Occipital lobe (tissue), 2 donors: ENCODE results near the gene POFUT2. TPM values are rescaled to one million over a fixed set of nuclear protein-coding genes. Genes with fewer than 3 reads are reported as not detected.

Experiments used
- DNase-seq: peaks from one replicate; lab custom pipeline; 2025; lab: John Stamatoyannopoulos, UW
- total RNA-seq: library from RNA; depleted of rRNA; stranded (reverse); fragments of >200 nt; gene quantifications from one replicate; pipeline ENCODE4 v1.2.3, GENCODE V29; 2014

POFUT2 gene, protein sequence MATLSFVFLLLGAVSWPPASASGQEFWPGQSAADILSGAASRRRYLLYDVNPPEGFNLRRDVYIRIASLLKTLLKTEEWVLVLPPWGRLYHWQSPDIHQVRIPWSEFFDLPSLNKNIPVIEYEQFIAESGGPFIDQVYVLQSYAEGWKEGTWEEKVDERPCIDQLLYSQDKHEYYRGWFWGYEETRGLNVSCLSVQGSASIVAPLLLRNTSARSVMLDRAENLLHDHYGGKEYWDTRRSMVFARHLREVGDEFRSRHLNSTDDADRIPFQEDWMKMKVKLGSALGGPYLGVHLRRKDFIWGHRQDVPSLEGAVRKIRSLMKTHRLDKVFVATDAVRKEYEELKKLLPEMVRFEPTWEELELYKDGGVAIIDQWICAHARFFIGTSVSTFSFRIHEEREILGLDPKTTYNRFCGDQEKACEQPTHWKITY
- total RNA-seq: 9.8 TPM

DNA sequence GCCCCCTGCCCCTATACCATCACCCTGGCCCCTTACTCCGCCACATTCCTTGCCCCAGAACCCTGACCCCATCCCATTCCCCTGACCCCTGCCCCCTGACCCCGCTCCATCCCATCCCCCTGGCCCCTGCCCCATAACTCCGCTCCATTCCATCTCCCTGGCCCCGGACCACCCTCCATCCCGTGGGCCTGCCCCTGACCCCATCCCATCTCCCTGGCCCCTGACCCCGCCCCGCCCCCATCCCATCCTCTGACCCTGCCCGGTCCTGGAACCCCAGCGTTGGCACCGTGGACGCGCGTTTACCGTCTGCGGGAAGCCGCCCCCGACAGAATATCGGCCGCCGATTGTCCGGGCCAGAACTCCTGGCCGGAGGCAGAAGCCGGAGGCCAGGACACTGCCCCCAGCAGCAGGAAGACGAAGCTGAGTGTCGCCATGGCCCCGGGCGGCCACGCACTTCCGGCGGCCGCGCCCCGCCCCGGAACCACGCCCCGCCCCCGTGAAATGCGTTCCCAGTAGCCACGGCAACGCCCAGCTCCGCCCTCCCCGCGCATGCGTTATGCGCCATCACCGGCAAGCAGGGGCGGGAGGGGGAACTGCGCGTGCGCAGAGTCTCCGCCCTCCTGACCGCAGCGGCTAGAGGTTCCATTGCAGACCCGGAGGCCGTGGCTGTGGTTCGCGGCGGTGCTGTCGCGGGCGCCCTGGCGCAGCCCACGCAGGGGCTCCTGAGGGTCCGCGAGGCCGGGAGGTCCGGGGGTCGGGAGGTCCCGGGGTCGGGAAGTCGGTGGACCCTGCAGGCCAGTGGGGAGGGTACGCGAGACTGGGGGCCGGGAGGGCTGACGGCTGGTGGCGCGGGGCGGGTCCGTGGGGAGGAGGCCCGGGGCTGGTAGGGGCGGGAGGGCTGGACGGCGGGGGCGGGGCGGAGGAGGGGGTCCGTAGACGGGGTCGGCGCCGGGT is at the start of gene POFUT2:
Gene POFUT2 (minus strand): TSS at position 458 of the 954 bp plus-strand sequence. CDS start 24 bp downstream, at position 434.
- DNase-seq: peak; percentile 95

DNA sequence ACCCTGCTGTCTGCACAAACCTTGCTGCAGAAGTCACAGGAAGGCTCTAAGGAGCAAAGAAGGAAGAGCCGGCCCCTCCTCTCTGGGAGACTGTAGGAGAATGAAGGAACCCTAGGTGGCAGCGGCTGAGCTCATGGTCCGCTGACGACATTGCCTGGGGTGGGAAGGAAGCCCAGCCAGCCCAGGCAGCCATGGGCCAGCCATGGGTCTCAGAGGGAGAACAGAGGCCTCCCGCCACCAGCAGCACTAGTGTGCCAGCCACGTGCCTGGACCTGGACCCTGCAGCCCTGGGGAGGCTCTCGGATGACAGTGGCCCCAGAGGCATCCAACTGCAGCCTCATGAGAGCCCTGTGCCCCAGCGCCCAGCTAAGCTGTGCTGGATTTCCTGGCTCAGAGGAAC is 49.2 kb upstream of the POFUT2 start:
- DNase-seq: no peak

DNA sequence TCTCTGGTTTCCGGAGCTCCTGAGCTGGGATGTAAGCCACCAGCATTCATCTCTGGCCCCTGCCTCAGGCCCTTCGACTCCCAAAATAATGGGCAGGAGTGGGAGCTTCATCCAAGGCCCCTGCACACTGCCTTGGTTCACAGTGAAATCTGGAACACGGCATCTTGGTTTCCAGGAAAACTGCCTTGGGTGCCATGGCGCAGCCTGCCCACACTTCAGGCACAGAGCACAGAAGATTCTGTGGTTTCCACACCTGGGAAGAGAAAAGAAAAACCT is 48.8 kb upstream of the POFUT2 start:
- DNase-seq: no peak

DNA sequence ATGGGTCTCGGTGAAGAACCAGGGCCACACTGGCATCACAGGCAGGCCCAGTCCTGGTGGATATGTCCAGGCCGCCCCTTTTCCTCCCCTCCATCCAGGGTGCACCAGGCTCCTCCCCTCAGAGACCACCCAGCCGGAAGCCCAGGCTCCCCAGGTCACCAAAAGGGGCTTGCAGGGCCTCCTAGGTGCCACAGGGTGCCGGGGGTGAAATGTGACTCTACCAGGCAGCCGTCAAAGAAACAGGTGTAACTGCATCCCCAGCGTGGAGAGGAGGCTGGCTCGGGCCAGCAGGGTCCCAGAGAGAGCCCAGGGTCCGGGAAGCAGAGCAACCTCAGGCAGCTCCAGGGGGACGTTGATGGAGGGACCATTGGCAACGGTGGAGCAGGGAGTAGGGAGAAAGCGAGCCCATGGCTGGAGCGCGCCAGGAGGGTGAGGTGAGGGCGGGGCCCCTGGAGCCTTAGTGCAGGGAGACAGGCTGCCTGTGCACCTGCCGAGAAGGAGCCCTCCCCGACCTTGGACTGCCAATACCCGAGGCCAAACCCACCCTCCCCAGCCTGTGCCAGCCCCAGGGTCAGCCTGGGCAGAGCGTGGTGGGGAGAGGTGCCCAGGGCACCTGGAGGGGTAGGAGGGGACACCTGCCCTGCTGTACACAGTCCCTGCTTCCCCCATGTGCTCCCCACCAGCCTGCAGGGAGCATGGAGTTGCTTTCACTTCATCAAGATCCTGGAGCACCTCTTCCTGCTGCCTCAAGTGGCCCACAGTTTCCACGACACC is 48.3 kb upstream of the POFUT2 start:
- DNase-seq: no peak

DNA sequence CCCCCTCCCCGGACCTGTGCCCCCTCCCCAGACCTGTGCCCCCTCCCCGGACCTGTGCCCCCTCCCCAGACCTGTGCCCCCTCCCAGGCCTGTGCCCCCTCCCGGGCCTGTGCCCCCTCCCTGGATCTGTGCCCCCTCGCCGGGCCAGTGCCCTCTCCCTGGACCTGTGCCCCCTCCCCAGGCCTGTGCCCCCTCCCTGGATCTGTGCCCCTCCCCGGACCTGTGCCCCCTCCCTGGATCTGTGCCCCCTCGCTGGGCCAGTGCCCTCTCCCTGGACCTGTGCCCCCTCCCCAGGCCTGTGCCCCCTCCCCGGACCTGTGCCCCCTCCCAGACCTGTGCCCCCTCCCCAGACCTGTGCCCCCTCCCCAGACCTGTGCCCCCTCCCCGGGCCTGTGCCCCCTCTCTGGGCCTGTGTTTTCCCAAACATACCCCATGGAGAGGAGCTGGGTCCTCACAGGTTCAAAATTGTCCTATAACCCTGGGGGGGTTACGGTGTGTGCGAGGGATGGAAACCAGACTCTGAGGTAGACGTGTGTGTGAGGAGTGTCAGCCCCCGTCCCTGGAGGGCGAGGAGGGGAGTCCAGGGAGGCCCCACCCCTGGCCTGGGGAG is 47.6 kb upstream of the POFUT2 start:
- no peak for DNase-seq

DNA sequence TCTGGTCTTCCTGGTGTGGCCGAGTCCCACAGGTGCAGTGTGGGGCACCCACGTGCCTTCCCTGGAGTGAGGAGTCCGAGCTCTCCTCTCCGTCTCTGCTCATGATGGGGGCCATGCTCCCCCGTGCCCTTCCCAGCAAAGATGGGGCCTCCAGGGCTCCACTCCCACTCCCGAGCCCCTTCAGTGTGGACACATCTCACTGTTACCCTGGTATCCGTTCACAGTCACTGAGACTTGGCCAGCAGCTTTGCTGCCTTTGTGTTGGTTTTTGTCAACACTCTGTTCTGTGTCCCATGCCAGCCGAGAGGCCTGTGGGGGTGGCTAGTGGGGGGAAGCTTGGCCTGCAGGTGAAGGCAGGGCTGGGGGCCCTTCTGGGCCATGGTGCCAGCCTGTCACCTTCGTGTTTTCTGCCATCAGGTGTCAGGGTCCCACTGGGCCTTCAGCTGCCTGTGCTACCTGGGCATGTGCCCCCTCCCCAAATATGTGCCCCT is 46.9 kb upstream of the POFUT2 start:
- DNase-seq: no peak

DNA sequence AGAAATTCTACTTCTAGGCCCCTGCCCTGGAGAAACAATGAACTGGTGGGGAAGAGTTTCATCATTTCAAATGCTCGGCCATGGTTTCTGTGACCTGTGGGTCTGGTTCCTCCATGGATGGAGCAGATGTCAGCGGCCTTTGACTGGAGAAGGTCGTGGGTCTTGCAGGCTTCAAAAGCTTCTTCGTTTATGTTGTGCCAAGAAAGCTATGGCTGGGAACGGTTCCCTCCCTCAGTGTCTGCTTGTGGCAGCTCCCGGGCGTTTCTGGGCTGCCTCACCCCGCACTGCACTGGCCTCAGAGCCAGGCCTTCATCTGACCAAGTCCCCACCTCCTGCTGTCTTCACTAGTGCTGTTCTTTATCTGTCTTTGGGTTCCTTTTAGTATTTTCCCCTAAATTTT is 46.4 kb upstream of the POFUT2 start:
- DNase-seq: no peak

DNA sequence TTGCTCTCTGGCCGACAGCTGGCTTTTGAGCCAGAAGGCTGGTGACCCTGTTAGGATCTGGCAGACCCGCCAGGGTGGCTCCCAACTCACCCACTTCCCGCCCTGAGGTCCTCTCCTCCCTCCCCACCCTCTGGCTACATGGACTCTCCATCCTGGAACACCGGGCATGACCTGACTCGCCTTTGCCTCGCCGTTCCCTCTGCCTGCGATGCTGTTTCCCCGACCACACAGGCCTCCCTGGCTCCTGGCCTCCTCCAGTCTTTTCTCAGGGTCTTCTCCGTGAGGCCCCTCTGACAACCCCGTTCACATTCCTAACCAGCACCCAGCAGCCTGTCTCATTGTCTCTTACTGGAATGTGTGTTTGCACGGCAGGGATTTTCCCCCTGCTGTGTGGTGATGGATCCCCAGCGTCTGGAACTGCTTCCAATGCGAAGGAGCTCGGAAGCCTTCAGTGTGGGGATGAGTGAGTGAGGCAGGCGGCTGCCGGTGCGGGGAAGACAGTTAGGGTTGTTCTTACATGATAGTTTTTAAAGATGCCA is 46.0 kb upstream of the POFUT2 start:
- DNase-seq: no peak

DNA sequence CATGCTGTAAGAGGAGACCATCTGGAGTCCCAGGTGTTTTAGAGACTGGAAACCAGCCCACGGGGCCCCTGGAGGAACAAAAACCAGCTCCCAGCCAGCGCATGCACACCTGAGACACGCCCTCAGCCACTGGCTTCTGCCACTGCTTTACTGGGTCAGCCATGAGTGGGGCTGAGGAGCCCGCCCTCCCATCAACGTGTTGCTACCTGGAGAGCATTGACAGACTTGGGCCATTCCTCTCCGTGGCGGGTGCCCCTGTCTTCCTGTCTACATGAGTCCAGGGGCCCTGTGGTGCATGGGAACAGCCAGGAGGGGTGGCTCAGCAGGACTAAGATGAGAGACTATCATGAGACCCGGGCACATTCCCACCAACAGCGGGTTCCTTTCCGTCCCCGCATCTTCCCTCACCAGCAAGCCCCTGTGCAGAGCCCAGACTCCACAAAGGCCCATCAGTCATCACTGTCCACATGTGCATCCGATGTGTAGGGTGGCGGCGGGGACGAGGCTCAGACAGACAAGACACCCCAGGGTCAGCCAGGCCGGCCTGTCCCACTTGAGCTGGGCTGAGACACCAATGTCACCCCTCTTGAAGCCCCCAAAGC is 45.4 kb upstream of the POFUT2 start:
- no peak for DNase-seq

DNA sequence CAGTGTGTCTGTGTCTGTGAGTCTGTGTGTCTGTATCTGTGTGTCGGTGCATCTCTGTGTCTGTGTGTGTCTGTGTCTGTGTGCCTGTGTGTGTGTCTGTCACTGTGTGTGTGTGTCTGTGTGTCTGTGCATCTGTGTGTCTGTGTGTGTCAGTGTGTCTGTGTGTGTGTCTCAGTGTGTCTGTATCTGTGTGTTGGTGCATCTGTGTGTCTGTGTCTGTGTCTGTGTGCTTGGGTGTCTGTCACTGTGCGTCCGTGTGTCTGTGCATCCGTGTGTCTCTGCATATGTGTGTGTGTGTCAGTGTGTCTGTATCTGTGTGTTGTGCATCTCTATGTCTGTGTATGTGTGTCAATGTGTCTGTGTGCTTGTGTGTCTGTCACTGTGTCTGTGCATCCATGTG is 44.7 kb upstream of the POFUT2 start:
- DNase-seq: no peak

DNA sequence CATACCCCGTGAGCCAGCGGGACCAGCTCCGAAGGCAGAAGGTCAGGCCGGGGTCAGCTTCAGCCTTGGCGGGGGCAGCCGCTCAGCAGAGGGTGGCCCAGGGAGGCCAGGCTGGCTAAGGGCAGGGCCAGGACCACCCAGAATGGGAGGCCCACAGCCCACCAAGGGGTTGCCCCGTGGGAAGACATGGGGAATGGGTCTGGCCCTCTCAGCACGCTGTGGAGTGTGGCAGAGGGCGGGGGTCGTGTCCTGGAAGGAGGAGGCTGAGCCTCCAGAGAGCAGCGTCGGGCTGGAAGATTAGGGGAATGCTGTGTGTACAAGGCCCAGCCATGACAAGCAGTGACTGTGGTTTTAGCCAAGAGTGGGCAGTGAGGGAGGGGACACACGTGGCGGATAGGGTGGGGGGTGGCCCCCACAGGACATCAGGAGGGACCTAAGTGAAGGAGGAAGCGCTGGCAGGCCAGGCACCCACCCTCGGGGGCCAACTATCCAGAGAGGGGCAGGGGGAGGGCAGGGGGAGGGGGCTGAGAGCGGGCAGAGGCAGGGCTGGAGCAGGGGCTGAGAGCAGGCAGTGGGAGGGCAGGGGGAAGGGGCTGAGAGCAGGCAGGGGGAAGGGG is 43.9 kb upstream of the POFUT2 start:
- DNase-seq: no peak

DNA sequence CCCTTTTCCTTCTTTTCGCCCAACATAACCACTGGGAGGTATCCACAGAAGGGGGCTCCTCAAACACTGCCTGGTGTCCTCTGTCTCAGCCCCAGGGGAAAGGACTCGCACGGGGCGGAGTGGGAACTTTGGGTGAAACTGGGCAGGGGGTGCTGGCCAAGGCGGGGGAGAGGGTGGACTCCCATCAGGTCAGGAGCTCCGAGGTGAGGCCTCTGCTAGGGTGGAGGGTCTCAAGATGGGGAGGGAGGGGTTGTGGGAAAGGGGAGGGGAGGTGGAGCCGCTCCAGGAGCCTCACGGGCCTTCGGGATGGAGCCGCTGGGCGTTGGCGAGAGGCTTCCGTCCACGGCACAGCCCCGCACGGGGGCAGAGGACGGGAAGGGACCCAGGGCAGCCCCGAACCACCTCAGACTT is 43.2 kb upstream of the POFUT2 start:
- DNase-seq: no peak

DNA sequence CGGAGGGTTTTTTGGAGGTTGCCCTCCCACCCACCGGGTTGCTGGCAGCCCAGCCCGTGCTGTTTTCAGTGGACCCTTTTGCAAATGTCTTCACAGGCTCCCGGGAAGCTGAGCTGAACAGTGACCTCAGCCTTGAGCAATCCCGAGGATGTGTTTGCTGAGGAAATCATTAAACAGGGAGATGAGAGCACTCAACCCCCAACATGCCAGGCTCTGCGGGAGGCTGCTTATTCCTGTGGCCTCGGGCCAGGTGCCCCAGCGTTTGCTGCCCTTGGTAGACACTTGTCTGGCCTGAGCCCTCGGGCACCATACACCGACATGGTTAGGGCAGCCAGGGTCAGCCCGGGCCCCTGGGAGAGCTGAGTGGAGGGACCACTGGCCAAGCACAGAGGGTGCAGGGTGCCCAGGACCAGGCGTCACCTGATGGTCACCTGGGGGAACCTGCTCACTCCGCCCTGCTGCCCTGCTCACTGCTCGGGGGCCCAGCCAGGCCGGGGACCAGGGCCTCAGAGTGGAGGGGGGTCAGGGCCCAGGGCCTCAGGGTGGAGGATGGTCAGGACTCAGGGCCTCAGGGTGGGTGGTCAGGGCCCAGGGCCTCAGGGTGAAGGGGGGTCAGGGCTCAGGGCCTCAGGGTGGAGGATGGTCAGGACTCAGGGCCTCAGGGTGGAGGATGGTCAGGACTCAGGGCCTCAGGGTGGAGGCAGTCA is 42.5 kb upstream of the POFUT2 start:
- no peak for DNase-seq

DNA sequence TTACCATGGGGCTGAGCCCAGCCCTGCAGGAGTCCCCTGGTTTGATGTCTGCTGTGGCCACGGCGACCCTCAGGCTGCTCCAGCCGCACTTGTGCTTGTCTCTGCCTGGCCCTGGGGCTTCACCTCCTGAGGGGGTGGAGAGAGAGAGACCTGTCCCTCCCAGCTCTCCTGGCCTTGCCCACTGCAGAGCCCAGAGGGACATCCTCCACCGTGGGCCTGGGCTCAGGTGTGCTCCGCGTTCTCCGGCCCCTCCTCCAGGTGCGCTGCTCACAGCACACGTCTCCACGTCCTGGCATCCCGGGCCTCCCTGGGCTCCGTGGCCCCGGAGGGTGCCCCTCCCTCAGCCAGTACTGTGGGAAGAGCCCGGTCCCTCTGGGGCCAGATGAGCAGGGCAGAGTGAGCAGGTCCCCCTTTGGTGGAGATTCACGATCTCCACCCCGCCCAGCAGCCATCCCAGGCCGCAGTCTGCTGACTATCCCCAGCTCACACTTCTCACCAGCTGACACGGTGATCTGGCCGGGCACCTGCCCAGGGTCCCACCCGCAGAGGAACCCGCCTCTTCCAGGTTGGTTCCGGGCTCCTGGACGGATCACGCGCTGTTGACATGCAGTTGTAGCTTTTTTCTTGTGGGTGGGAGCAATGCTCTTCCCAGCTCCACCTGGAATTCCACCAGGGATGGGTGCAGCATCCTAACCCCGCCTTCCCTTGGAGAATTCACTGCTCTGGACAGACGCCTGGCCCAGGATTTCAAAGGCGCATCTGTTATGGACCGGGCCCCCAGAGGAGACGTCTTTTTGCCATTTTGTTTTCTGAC is 41.8 kb upstream of the POFUT2 start:
- DNase-seq: no peak

DNA sequence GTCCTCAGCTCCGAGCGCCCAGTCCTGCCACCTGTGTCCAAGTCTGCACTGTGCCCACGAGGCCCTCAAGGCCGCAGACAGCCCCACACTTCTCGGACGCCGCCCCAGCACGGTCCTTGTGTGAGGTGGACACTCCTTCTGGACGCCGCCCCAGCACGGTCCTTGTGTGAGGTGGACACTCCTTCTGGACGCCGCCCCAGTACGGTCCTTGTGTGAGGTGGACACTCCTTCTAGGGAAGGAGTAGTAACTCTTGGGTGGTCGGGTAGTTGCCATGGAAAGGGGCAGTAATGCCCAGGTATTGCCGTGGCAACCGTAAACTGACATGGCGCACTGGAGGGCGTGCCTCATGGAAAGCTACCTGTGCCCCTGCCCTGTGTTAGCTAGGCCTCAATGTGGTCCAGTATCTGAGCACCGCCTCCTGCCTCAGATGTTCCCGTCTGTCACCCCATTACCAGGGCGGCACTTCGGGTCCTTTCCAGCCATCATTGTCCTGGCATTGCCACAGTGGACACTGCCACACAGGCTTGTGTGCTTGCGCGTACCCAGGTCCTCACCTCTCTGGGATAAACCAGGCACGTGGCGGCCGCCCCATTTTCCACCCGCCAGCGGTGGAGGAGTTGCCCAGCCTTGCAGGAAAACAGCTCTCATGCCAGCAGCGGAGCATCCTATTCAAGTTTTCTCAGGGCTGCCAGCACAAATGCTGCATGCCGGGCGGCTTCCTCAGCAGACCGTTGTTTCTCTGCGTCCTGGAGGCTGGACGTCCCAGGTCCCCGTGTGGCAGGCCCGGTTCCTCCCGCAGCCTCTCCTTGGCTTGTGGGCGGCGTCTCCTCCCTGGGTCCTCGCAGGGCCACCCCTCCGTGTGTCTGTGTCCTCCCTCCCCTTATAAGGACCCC is 40.8 kb upstream of the POFUT2 start:
- DNase-seq: no peak

DNA sequence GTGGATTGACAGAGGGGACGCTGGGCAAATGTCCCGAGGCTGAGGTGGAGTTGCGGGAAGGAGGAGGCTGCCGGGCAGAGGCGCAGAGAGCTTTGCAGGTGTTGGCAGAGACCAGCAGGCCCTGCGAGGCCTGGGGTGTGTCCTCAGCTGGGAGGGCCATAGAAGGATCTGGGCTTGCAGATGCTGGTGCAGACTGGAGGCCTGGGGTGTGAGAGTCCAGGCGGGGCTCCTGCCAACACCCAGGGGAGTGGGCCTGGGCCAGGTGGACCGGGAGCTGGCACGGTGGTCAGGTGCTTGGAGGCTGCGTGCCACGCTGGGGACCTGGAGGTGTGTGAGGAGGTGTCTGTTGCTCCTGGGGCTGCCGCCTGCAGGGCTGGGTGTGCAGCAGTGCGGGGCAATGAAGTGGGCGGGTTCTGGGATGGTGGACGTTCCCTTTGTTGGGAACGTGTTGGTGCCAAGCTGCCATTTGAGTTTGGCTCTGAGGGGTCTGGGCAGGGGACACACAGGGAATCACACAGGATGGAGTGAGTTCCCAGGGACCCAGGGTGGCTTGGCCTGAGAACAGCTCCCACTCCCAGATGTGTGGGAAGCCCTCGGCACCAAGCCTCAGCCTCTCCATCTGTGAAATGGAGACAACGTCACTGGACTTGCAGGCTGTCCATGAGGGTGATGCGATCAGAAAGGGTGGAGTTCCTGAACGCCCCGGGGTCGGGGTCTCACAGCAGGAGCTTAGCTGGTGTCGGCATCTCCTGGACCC is 39.9 kb upstream of the POFUT2 start:
- no peak for DNase-seq
